Measurements from ENCODE around the gene ULK4. TPM values are rescaled to one million over a fixed set of nuclear protein-coding genes. Genes with fewer than 3 reads are reported as not detected.

The ULK4 gene
- total RNA-seq, 1 donor from 2014 or later: 18.6 TPM

DNA sequence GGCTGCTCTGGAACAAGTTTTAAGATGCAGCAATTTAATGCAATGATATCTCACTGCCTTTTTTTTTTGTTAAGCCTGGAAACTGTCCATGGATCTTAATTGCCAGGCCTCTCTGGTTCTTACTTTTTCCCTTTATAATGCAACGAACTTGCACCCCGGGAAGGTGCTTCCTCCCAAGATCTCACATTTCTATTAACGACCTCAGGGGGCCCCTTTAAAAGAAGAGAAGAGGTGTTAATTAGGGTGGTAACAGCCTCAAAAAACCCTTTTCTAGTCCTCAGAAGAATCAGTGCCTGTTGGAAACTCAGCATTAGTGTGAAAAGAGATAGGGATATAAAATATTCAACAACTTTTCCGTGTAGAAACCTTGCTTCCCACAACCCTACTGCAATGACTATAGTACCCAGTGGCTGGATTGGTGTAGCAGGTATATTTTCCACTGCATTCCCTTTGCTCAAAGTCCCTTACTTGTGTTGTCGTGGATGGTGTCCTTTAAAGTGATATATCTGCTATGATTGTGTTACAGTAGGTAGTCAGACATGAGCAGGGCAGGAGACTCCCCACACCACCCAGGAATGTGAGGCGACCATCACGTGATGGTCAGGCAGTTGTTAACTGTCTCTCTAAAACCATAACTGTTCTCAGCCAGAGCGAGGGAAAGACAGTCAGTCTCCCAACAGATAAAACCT, 640.8 kb downstream of the ULK4 start:
- TF ChIP-seq, protein P1, sequence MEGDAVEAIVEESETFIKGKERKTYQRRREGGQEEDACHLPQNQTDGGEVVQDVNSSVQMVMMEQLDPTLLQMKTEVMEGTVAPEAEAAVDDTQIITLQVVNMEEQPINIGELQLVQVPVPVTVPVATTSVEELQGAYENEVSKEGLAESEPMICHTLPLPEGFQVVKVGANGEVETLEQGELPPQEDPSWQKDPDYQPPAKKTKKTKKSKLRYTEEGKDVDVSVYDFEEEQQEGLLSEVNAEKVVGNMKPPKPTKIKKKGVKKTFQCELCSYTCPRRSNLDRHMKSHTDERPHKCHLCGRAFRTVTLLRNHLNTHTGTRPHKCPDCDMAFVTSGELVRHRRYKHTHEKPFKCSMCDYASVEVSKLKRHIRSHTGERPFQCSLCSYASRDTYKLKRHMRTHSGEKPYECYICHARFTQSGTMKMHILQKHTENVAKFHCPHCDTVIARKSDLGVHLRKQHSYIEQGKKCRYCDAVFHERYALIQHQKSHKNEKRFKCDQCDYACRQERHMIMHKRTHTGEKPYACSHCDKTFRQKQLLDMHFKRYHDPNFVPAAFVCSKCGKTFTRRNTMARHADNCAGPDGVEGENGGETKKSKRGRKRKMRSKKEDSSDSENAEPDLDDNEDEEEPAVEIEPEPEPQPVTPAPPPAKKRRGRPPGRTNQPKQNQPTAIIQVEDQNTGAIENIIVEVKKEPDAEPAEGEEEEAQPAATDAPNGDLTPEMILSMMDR (IDR thresholded peaks at IDR 0.05): no peak
- Mint-ChIP-seq H3K9me3 (no peaks in the 10 kb centered on the region), H3K27me3 (no peaks in the 10 kb centered on the region), H3K27ac (no peak overlapping the region), H3K36me3 (ENCODE audit: low read depth) (no peaks in the 10 kb centered on the region), H3K4me3 (no peak overlapping the region), H3K4me1 (no peaks in the 10 kb centered on the region)
- no peak for ATAC-seq (ENCODE audit: low read depth)
- ChIA-PET CTCF (no interaction called here), POLR2A (no interaction called here)
- intact Hi-C loops (cut with micrococcal nuclease): no loop called here
- no peak for DNase-seq

DNA sequence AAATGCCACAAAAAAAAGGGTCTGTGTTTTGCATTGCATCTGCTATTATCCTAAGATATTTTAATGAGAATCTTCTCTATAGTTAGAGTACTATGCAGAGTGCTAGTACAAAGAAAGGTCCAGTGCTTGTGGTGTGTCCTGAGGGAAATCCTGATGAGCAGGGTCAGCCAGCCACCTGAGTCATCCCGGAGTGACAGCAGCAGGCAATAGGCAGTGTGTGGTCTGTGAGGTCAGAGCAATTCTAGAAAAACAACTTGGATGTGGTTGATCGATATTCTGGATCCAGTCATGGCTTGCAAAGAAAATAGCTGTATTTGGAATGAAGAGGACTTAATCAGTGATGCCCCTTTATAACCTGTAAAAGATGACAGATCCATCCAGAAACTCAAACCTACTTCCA, 643.4 kb downstream of the ULK4 start:
- intact Hi-C loops (cut with micrococcal nuclease): no loop called here
- Mint-ChIP-seq H3K9me3 (no peaks in the 10 kb centered on the region), H3K4me1 (no peaks in the 10 kb centered on the region), H3K4me3 (no peak overlapping the region), H3K36me3 (ENCODE audit: low read depth) (no peaks in the 10 kb centered on the region), H3K27me3 (no peaks in the 10 kb centered on the region), H3K27ac (no peak overlapping the region)
- DNase-seq (no peak), ATAC-seq (ENCODE audit: low read depth) (no peak)
- CTCF ChIA-PET: no interaction called here
- TF ChIP-seq, protein P1 (IDR thresholded peaks at IDR 0.05): no peak
- POLR2A ChIA-PET: no interaction called here

DNA sequence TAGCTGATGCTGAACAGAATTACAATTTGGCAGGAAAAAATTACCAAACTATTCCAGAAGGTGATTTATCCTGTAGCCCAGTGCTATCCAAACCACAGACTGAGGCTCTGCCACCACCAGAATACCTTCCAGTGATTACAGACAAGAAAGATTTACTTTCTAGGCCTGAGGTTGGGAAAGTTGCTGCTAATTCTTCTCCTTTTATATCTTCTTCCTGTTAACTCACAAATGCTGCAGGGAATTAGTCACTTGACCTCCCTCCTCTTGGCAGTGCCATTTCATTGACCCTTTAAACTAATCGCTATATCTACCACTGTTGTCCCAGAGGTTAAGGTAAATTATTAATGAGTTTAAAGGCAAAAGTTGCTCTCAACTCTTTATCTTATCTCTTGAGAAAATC, 644.2 kb downstream of the ULK4 start:
- ChIA-PET CTCF (no interaction called here), POLR2A (no interaction called here)
- no peak for DNase-seq
- H3K27ac Mint-ChIP-seq: no peak overlapping the region
- no peaks in the 10 kb centered on the region for H3K36me3 Mint-ChIP-seq (ENCODE audit: low read depth)
- no peaks in the 10 kb centered on the region for H3K9me3 Mint-ChIP-seq
- H3K4me3 Mint-ChIP-seq: no peak overlapping the region
- ATAC-seq (ENCODE audit: low read depth): no peak
- intact Hi-C loops (cut with micrococcal nuclease): no loop called here
- no peaks in the 10 kb centered on the region for H3K4me1 Mint-ChIP-seq
- TF ChIP-seq, protein P1 (IDR thresholded peaks at IDR 0.05): no peak
- H3K27me3 Mint-ChIP-seq: no peaks in the 10 kb centered on the region

DNA sequence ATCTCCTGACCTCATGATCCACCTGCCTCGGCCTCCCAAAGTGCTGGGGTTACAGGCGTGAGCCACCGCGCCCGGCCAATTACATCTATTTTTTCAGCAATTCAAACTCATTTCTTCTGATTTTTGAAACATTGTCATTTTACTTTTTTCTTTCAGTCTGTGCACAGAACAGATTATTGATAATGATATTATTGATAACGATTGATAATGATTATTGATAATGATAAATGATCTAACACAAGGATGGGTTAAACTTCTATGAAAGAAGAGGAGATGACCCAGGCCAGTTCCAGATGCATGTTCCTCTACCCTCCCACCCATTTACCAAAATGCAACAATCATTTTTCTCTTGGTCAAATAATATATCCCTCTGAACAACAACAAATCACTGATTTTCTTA, 644.6 kb downstream of the ULK4 start:
- no peaks in the 10 kb centered on the region for H3K27me3 Mint-ChIP-seq
- H3K4me1 Mint-ChIP-seq: no peaks in the 10 kb centered on the region
- no peak for ATAC-seq (ENCODE audit: low read depth)
- CTCF ChIA-PET: no interaction called here
- POLR2A ChIA-PET: no interaction called here
- no peak overlapping the region for H3K4me3 Mint-ChIP-seq
- intact Hi-C loops (cut with micrococcal nuclease): no loop called here
- DNase-seq: no peak
- no peak overlapping the region for H3K27ac Mint-ChIP-seq
- TF ChIP-seq, protein P1 (IDR thresholded peaks at IDR 0.05): no peak
- H3K9me3 Mint-ChIP-seq: no peaks in the 10 kb centered on the region
- no peaks in the 10 kb centered on the region for H3K36me3 Mint-ChIP-seq (ENCODE audit: low read depth)

DNA sequence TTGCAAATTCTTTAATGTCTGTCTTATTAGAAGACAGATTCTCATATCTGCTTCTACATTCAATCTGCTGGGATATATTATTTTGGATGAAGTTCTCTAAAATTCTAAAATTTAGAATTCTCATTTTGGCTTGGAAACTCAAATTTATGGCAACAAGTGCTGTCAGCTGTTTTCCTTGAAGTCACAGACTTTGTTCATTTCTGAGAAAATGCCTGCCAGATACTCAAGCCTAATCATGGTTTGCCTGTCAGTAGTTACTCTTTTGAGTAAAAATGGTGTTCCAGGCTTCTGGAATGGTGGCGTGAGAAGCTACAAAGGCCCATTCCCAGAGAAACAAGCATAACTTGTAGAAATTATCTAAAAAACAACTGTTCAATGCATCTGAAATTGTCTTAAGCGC, 646.8 kb downstream of the ULK4 start:
- TF ChIP-seq, protein P1 (IDR thresholded peaks at IDR 0.05): no peak
- DNase-seq: no peak
- H3K27me3 Mint-ChIP-seq: no peaks in the 10 kb centered on the region
- H3K4me3 Mint-ChIP-seq: no peak overlapping the region
- POLR2A ChIA-PET: no interaction called here
- intact Hi-C loops (cut with micrococcal nuclease): no loop called here
- CTCF ChIA-PET: no interaction called here
- no peaks in the 10 kb centered on the region for H3K36me3 Mint-ChIP-seq (ENCODE audit: low read depth)
- H3K4me1 Mint-ChIP-seq: no peaks in the 10 kb centered on the region
- no peak for ATAC-seq (ENCODE audit: low read depth)
- no peak overlapping the region for H3K27ac Mint-ChIP-seq
- H3K9me3 Mint-ChIP-seq: no peaks in the 10 kb centered on the region
